Activated gamma-delta T cell treated with Interleukin-2 at 50 U/mL for 16 hours (primary cell): ENCODE measurements around the gene ARID3A.

Source experiments
- DNase-seq: peaks from one replicate; pipeline ENCODE4 v3.0.0-alpha.2; 2020

ARID3A gene

DNA sequence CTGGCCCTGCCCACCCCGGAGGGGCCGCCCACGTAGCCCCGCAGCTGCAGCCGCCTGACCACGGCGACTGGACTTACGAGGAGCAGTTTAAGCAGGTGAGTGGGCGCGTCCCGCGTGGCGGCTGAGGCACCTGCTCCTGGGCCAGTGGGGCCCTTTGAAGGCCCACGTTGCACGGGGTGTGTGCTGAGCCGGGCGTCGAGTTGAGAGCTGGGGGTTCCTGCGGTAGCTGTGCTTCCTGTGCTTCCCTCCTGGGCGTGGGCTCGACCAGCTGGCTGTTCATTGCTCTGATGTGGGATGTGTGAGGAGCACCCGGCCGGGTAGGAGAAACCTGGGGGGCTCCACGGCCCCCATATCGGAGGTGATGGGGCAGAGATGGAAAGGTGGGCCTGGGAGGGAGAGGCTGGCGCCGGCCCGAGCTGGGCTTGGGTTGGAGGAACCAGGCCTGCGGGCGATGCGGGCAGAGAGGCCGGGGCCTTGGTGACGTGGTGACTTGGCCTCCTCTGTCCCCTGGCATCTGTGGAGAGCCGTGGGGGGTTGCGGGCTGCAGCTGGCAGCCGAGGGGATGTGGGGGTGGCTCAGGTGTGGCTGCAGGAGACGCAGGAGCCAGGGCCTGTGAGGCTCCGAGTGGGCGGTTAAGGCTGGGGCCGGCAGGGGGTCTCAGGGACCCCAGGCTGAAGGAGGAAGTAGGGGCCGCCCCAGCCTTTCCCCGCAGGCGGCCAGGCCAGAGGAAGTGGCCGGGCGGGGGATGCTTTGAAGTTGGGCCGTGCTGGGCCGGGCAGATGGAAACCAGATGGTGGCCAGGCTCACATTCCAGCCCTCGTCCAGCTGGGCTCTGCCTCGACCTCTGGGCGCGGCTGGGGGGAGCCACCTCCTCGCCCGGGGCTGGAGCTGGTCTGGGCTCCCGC is 7.1 kb downstream of the ARID3A start:
- peak; percentile 37 for DNase-seq

DNA sequence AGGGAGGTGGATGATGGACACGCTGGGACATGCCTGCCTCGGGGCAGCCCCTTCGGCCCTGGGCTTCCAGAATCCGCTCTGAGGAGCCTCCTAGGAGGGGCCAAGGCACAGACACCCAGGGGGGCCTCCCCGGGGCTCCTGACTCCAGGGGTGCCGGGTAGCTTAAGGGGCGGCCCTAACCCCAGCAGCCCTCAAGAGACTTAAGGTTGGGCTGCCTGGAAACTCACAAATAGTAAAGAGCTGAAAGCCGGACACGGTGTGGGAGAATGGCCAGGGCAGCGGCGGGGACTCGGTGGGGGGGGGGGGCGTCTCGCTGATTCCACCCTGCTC is 7.7 kb downstream of the ARID3A start:
- no peak for DNase-seq

DNA sequence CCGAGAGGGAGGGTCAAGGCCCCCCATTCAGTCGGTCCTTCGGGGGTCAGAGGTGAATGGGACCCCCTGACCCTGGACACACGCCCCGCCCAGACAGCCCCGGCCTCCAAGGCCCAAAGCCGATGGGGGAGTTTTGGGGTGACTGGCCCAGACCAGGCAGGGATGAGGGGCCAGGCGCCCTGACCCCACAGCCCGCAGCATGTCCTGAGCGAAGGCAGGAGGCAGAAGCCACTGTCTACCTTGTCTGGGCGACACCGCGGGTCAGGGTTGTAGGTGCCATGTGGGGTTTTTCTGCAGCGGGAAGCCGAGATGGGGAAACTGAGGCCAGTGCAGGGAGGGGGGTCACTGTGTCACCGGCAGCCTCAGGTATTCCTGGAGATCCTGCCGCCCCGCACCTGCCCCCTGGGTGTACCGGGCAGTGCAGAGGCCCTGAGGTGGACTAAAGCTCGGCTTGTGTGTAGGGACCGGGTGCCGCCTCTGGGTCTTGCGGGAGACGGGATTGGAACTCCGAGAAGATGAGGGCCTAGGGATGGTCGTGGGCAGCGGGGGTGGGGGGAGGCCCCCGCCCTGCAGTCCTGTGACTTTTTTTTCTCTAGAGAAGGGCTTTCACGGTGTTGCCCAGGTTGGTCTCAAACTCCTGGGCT is 8.5 kb downstream of the ARID3A start:
- no peak for DNase-seq

DNA sequence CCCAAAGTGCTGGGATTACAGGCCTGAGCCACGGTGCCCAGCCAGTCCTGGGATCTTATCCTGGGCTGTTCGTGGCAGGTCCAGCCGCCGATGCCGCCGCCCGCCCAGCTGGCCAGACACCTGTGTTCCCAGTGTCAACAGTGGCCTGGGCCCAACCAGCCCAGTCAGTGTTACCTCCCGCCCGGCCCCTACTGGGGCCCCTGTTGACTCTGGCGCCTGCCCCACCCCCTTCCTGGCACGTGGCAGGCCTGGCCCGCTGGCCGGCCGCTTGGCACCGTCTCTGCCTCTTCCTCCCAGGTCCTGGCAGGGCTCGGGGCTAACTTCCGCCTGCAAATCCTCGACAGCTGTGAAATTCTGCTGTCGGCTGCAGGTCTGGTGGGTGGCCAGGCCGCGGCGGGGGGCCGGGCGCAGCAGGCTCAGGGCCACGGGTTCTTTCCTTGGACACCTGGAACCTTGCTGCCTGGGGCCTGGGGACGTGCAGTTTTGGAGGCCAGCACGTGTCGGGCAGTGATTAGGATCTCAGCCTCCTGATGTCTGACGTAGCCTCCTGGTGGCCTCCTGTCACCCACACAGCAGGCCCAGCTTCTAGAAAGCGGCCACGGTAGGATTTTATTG is 9.1 kb downstream of the ARID3A start:
- DNase-seq: no peak

DNA sequence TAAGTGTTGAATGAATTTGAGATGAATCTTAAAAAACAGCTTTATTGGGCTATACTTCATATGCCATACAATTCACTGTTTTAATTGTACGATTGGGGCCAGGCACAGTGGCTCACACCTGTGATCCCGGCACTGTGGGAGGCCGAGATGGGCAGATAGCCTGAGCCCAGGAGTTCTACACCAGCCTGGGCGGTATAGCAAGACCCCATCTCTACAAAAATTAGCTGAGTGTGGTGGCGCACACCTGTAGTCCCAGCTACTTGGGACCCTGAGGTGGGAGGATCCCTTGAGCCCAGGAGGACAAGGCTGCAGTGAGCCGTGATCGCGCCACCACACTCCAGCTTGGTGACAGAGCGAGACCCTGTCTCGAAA is 10.3 kb downstream of the ARID3A start:
- DNase-seq: no peak

DNA sequence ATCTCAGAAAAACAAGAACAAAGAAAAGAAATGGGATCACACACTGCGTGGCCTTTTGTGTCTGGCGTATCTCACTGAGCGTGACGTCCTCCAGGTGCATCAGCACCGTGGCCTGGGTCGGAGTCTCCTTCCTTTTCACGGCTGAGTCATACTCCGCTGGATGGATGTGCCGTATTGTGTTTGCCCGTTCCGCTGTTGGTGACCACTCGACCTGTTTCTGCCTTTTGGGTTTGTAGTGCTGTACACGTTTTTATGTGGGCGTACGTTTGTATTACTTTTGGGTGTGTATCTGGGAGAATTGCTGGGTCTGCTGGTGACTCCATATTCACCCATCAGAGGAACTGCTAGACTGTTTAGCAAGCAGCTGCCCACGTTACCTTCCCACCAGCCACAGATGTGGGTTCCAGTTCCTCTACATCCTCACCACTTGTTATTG is 11.4 kb downstream of the ARID3A start:
- DNase-seq: peak; percentile 48

DNA sequence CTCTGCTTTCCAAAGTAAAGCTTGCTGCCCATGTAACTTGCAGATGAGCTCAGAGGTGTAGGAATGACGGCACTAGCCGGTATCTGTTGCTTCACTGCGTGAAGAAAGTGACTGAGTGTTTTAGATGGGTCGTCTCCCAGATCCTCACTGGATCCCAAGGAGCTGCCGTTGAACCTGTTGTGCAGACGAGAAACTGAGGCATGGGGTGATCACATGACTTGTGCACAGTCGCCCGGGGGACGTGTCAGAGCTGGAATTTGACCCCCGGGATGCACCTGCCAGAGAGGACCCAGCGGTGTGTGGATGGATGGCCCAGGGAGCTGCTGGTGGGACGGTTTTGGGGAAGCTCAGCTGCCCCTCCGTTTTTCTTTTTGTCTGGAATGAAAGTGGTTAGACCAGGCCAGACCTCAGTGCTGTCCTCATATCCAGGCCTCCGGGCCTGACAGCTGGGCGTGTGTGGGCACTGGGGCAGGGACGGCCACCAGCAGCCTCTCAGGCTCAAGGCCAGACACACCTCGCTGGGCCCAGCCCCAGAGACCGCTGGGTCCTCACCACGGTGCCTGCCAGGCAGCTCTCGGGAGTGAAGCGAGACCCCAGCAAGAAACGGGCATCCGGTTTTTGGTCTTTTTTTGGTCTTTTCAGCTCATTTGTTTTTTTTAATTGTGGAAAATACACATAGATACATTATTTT is 12.5 kb downstream of the ARID3A start:
- no peak for DNase-seq

DNA sequence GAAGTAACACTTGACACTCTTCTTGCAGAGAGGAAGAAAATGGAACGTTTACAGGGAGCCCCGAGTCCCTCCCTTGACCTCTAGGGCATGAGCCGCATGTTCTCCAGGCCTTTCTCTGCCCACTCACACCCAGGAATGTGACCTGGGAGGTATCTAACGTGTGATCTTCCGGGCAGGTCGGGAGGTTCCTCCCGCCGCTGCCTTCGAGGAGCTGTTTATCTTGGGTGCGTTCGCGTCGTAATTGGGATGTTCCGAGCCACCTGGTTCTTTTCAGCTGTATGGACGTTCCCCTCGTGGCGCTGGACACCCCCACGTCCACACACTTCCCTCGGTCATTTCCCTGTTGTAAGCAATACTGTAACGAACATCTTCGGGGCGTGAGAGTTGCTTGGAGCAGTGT is 13.6 kb downstream of the ARID3A start:
- DNase-seq: no peak

DNA sequence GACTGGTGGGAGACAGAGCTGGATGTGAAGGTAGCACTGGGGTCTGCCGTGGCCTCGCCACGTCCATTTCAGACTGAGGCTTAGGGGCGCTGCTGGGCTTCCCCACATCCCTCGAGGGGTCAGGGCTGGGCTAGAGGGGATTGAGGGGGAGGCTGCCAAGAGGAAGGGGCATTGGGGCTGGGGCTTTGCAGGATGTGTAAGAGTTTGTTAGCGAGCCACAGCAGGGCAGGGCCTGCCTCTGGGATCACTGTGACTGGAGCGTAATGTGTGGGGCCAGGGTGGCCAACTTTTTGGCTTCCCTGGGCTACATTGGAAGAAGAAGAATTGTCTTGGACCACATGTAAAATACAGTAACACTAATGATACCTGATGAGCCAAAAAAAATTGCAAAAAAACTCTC is 14.1 kb downstream of the ARID3A start:
- no peak for DNase-seq

DNA sequence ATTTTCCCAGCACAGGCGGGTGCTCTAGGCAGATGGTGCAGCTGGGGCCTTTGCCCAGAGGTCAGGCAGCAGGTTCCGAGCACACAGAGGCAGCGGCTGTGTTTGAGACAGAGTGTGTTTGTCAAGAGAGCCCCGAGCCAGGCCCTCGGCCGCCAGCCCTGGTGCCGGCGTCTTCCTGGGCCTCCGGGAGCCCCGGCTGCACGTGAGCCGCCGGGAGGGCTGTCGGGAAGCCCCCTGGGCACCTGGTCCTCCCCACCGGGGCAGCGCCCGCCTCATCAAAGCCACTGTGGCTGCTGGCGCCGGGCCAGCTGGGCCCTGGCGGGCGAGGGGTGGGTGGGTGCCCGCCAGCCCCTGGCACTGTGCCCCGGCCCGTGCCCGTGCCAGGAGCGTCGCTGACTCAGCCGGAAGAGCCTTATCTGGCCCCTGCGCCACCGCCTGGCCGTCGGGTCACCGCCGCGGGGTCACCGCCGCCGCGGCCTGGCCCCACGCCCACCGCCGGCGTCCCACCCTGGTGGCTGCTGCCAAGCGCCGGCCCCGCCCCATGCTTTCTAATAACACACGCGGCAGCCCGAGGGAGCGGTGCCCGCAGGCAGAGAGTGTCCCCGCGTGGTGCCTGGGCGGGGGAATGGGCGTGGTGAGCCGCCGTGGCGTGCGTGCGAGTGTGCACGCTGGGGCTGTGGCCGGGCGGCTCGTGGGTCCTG is 14.9 kb downstream of the ARID3A start:
- peak; percentile 77 for DNase-seq

DNA sequence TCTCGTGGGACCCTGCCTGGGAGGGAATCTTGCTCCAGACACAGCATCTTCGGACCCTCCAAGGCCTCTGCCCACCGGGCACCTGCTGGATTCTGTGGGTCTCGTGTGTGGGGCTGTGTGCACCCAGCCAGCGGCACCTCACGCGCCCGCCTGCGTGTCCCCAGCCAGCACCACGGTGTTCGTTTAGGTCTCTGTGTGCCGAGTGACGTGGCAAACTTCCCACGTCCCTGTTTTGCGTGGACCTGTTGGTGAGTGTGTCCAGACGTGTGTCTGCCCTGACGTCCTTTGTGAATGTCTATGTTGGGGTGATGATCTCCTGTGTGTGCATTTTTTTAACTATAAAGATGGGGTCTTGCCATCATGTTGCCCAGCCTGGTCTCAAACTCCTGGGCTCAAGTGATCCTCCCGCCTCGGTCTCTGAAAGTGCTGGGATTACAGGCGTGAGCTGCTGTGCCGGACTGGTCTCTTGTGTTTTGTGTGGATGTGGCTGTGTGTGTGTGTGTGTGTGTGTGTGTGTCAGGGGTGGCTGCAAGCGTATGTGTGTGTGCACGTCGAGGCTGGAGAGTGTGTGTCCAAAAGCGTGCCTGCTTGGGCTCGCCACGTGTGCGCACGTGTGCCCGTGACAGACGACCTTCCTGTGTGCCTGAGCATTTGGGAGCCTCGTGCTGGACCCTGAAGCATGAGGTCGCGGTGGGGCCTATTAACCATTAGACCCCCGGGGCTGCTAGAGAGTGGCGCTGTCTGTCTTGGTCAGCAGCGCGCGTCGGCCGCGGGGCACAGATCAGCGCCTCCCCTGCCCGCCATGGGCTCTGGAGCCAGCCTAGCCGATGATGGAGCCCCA is 15.7 kb downstream of the ARID3A start:
- no peak for DNase-seq

DNA sequence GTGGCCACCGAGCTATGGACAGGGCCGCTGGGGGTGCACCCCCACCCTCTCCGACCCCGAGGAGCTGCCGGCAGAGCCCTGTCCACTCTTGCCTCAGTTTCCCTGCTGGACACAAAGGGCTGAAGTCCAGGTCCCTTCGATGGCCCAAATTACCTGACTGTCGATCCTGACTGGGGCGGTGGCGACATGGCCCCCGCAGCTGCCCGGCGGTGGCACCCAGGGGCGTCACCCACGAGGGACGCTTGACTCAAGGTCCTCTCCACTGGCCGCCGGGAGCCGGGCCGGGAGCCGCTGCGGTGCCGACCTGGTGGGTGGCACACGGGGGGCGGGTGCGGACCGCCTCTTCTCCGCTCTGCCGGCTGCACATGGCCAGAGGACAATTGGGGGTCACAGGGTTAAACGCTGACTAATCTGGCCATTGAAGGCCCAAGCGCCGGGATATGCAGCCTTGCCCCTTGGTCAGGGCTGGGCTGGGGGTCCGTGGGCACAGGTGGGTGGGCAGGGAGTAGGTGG is 16.4 kb downstream of the ARID3A start:
- no peak for DNase-seq

DNA sequence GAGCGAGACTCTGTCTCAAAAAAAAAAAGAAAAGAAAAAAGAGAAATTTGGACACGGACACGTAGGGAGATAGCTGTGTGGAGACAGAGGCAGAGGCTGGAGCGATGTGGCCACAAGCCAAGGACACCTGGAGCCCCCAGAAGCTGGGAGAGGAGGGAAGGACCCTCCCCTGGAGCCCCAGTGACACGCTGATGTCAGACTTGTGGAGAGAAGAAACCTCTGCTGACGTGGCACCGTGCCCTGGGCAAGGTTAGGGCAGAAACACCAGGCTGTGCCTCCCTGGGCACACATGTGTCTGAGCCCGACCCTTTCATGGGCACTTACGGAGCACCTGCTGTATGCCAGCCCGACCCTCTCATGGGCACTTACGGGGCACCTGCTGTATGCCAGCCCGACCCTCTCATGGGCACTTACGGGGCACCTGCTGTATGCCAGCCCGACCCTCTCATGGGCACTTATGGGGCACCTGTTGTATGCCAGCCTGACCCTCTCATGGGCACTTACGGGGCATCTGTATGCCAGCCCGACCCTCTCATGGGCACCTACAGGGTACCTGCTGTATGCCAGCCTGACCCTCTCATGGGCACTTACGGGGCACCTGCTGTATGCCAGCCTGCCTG is 17.8 kb downstream of the ARID3A start:
- no peak for DNase-seq

DNA sequence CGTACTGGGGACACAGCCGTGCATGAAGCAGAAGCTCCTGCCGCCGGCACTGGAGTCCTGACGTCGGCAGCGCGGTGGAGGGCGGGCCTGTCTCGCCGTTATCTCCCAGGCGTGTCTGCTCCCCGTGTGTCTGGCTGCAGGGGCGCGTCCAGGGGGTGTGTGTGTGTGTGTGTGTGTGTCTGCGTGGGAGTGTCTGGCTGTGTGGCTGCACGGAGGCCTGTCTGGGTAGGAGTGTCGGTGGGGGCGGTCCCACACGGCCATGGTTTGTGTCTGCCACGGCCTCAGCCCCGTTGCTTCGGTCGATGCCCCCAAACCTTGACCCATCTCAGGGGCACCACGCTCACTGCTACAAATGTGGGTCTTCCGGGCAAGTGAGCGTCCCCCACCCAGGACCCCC is 18.3 kb downstream of the ARID3A start:
- DNase-seq: no peak

DNA sequence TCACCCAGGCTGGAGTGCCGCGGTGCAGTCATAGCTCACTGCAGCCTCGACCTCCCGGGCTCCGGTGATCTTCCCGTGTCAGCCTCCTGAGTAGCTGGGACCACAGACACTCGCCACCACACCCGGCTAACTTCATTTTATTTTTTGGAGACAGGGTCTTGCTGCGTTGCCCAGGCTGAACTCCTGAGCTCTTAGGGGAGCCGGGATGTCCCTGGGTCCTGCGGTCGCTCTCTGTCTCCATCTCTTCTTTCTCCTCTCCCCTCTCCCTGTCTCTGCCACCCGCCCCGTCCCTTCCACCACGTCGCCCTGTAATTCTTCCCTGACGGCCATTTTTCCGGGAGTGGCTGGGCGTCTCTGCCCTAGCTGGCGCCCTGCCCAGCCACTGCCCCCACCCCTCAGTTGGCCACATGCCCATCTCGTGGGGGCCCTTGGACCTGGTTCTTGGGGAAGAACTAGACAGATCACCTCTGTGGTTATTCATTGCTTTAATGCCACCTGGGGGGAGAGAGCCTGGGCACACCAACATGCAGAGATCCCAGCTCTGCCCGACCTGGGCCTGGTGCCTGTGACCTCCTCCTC is 18.9 kb downstream of the ARID3A start:
- DNase-seq: no peak

DNA sequence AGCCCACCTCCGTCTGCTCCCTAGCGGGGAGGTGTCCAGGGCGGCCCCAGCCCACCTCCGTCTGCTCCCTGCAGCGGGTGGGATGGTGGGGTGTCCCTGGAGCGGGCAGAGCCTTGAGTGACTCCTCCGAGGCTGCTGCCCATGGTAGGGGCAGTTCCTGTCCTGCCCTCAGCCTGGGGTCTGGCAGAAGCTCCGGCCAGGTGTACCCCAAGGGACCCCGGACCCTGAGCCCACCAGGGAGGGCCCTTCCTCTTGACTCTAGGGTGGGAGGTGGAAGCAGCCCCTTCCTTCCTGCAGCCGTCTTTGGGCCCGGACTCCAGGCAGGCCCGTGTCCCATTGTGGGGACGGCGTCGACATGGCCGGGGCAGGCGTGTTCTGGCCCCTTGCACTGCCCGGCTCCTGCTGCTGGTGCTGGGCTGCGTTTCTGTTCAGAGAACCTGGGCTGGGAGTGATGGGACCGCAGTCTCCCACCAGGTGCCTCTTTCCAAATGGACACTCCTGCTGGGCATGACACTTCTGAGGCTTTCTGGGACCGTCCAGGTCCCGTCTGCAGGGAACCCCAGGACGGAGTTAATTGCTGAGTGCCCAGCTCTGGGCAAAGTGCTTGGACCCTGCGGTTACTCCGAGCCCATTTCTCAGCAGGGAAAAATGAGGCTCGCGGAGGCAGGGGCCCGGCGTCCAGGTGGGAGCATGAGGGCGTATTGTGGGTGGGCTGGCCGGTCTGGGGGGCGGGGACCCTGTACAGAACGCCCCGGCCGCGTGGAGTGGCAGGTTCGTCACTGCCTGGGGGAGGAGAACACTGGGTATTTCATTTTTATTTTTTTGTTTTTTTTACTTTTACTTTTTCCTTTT is 19.8 kb downstream of the ARID3A start:
- no peak for DNase-seq

DNA sequence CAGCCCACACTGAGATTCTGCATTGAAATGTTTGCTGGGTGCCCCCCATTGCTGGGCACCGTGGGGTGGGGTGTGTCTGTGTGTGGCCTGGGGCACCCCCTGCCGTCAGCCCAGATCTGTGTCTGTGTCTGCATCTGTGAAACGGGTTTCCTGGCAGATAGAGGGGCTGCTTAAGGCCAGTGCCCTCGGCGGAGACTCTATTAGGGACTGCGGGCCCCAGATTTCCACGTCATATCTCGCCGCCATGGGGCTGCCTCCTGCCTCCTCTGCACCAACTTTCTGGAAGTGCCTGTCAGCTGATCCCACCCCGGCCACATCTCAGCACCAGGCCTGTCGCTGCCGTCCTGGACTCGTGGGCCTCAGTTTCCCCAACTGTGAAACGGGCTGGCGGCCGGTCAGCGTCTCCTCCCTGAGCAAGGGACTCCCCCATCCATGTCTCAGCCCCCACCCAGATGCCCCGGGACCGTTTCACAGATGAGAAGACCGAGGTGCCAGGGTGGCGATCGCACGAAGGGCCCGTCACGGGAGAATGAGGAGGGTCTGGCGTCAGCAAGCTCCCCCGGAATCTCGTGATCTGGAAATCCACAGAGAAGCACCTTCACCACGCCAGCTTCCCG is 21.4 kb downstream of the ARID3A start:
- DNase-seq: no peak

DNA sequence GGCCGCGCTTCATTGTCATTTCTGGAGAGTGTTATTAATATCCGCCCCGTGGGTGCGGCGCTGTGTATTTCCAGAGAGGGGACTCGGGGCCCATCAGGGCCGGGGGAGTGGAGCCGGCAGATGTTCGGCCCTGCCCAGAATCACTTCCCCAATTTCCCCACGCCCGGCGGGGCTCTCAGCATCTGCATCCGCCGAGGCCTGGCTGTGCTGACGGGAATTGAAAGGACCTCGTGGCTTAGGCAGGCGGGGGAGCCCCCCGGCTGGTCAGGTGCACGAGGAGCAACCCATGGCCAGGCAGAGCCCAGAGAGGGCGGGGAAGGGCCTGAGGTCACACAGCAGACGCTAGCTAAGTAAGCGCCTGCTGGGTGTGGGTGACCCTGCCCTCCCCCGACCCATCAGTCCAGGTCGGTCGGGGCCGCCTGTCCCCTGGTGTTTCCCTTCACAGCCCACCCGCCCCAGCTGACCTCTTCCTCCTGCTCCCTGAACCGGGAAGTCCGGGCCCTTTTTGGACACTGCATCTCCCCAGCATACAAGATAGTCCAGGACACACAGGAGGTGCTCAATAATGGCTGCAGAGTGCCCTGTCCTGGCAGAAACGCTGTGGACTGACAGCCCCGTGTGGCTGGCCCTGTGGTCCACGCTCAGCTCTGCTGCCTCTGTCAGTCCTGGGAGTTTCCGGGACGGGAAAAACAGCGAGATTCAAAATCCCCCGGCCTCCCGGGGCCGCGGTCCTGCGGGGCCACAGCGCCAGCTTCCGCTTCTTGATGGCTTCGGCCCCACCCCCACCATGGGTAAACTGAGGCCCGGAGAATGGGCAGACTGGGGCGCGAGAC is 22.1 kb downstream of the ARID3A start:
- DNase-seq: no peak
